HepG2 (cell line): ENCODE measurements around the gene SPAM1. TPM values are rescaled to one million over a fixed set of nuclear protein-coding genes. Genes with fewer than 3 reads are reported as not detected.
"Not testable (repeated sequence)": the region's sequence is repeated elsewhere in the genome, so short reads cannot be mapped to it uniquely, and the experiment has no call there.

Experiments
- ATAC-seq: fragments of 200-7000 bp; cut with Tn5 transposase; 3 replicates; pipeline ENCODE4 v1.9.1; 2020; ENCODE audit warnings: mild to moderate bottlenecking, moderate library complexity
- BruUV-seq: library from RNA; stranded (reverse); fragments of 400-500 nt; replicated peaks from 2 replicates; lab custom pipeline; 2021; lab: Mats Ljungman, UMichigan
- CTCF ChIA-PET: fragments of 300-600 bp; formaldehyde crosslinking; extraction: SDS; loops from one replicate; lab custom pipeline; 2021; ENCODE audit warnings: low total read pairs, inconsistent platforms, low intra/inter-chr PET ratio; lab: Yijun Ruan, JAX
- POLR2A ChIA-PET: fragments of 350-600 bp; sonication (Branson Sonifier 250); formaldehyde crosslinking; loops from one replicate; lab custom pipeline; 2020; ENCODE audit warnings: antibody characterized with exemption, inconsistent platforms; lab: Yijun Ruan, JAX
- DNase-seq: peaks from one replicate; pipeline ENCODE4 v3.0.0-alpha.2; 2015; ENCODE audit warnings: low spot score
- FAIRE-seq: peaks from 3 replicates; lab custom pipeline; 2011; peaks lifted over from hg19 to GRCh38; lab: Jason Lieb, UNC
- H2AFZ ChIP-seq: one replicate; pipeline ENCODE4 v1.6.1; 2011; ENCODE audit warnings: low read length, inconsistent platforms
- H3K27ac ChIP-seq: fragments of 300-600 bp; 3 replicates; pipeline ENCODE4 v1.8.0; 2011; ENCODE audit warnings: mixed run types, mild to moderate bottlenecking, mixed read lengths, low read length, inconsistent platforms; ENCODE audit not compliant: insufficient read depth; ENCODE audit errors: extremely low read length
- H3K27me3 ChIP-seq, 2 experiments: fragments of 200-600 bp in 1 of 2; 2 replicates in 1 of 2; 3 replicates in 1 of 2; pipeline versions ENCODE4 v1.6.0 to v1.8.0; 2011; ENCODE audit warnings: low read length in 2 of 2, mild to moderate bottlenecking in 2 of 2, moderate library complexity in 2 of 2, inconsistent platforms in 1 of 2; ENCODE audit not compliant: insufficient read depth in 2 of 2, control insufficient read depth in 1 of 2
- H3K36me3 ChIP-seq, 2 experiments: fragments of 200-600 bp in 1 of 2; replicated peaks in 1 of 2; 2 replicates in 1 of 2; 3 replicates in 1 of 2; pipeline versions ENCODE4 v1.5.1 to v1.8.0; 2011; ENCODE audit warnings: low read length in 2 of 2, inconsistent platforms in 1 of 2; ENCODE audit not compliant: insufficient read depth in 2 of 2, control insufficient read depth in 1 of 2
- H3K4me1 ChIP-seq: 2 replicates; pipeline ENCODE4 v1.5.1; 2012; ENCODE audit warnings: low read length, inconsistent platforms; ENCODE audit not compliant: insufficient read depth
- H3K4me2 ChIP-seq: 2 replicates; pipeline ENCODE4 v1.6.0; 2011; ENCODE audit warnings: low read depth, low read length, inconsistent platforms
- H3K4me3 ChIP-seq, 3 experiments: fragments of 200-600 bp in 1 of 3; sonication (generic), shearing (Covaris generic) in 1 of 3; replicated peaks in 1 of 3; 2 replicates each; pipeline ENCODE4 v1.5.1; 2011 to 2016; ENCODE audit warnings: low read length in 3 of 3, inconsistent platforms in 2 of 3, low read depth in 2 of 3, mild to moderate bottlenecking in 2 of 3, control low read depth in 1 of 3, mixed read lengths in 1 of 3; ENCODE audit not compliant: insufficient read depth in 1 of 3
- H3K79me2 ChIP-seq: one replicate; pipeline ENCODE4 v1.6.1; 2011; ENCODE audit warnings: low read length, inconsistent platforms; ENCODE audit not compliant: insufficient read depth
- H3K9ac ChIP-seq: 2 replicates; pipeline ENCODE4 v1.6.0; 2011; ENCODE audit warnings: mild to moderate bottlenecking, low read depth, low read length, inconsistent platforms; ENCODE audit not compliant: insufficient read depth
- H3K9me3 ChIP-seq: 2 replicates; pipeline ENCODE4 v1.5.1; 2012; ENCODE audit warnings: mild to moderate bottlenecking, low read length
- H4K20me1 ChIP-seq: 2 replicates; pipeline ENCODE4 v1.6.0; 2011; ENCODE audit warnings: inconsistent platforms, mild to moderate bottlenecking, low read length, moderate library complexity; ENCODE audit not compliant: insufficient read depth
- ATF7-NPFF ChIP-seq: sonication (generic); formaldehyde crosslinking; IDR thresholded peaks from 2 replicates; pipeline ENCODE4 v1.8.1; 2023; ENCODE audit warnings: mild to moderate bottlenecking, low read depth, missing genetic modification reagents, moderate library complexity
- NAIF1 ChIP-seq: sonication (generic); formaldehyde crosslinking; IDR thresholded peaks from 2 replicates; pipeline ENCODE4 v1.5.0; 2020; ENCODE audit warnings: mild to moderate bottlenecking, missing genetic modification reagents, borderline replicate concordance
- RXRA ChIP-seq: sonication (generic); formaldehyde crosslinking; IDR thresholded peaks from 2 replicates; pipeline ENCODE4 v1.5.1; 2020; ENCODE audit warnings: missing genetic modification reagents
- ZNF280D ChIP-seq: sonication (generic); formaldehyde crosslinking; IDR thresholded peaks from 2 replicates; pipeline ENCODE4 v1.5.1; 2020; ENCODE audit warnings: mild to moderate bottlenecking, missing genetic modification reagents
- ZNF335 ChIP-seq: sonication (generic); formaldehyde crosslinking; IDR thresholded peaks from 2 replicates; pipeline ENCODE4 v1.4.0; 2020; ENCODE audit warnings: missing genetic modification reagents
- ZNF850 ChIP-seq: sonication (generic); formaldehyde crosslinking; conservative IDR thresholded peaks from 2 replicates; pipeline ENCODE4 v1.9.0; 2021; ENCODE audit warnings: mild to moderate bottlenecking, missing genetic modification reagents
- ZNF883 ChIP-seq: sonication (generic); formaldehyde crosslinking; IDR thresholded peaks from 2 replicates; pipeline ENCODE4 v1.5.1; 2020; ENCODE audit warnings: mild to moderate bottlenecking, missing genetic modification reagents; ENCODE audit errors: not compliant biosample characterization
- WGBS: methylation state at CpG from one replicate; pipeline ENCODE4 v1.1.6; 2017; ENCODE audit warnings: low lambda C conversion rate; 5-methylcytosine and 5-hydroxymethylcytosine counted together
- in situ Hi-C: cut with HindIII; loops from 2 replicates; pipeline ENCODE4 v1.10.0; 2017; ENCODE audit warnings: low pct_unique_long_range_greater_than_20kb; ENCODE audit not compliant: extremely low pct_ligation_motif_present
- intact Hi-C: fragments of 100-400 bp; cut with micrococcal nuclease; formaldehyde crosslinking; loops from one replicate; pipeline ENCODE4 v1.10.0; 2022; ENCODE audit not compliant: unreplicated experiment
- polyA plus RNA-seq, 8 experiments: library from polyadenylated mRNA; depleted of rRNA in 3 of 8; stranded (reverse) in 7 of 8; unstranded in 1 of 8; fragments of >200 nt; fragmentation: Illumina TruSeq in 4 of 8; extraction: Trizol in 4 of 8; gene quantifications; 2 replicates each; pipeline versions ENCODE4 v1.2.1 to v1.2.3, GENCODE V29; 2011 to 2016; ENCODE audit warnings: low read depth in 4 of 8, missing spikeins in 1 of 8, mixed read lengths in 1 of 8; ENCODE audit not compliant: insufficient read depth in 1 of 8
- total RNA-seq, 5 experiments: library from RNA; depleted of rRNA; stranded (reverse); fragments of >200 nt; fragmentation: Illumina TruSeq; extraction: Trizol; gene quantifications; 2 replicates each; pipeline ENCODE4 v1.2.3, GENCODE V29; 2016; ENCODE audit warnings: low read depth in 1 of 5

The SPAM1 gene
- total and polyA plus RNA-seq, 2 of the 13 experiments (the other 11 are each of a cell fraction or from before 2014, with no cell fraction given), result not detected

- H3K9ac ChIP-seq, result no peak overlapping the region
- TF ChIP-seq ZNF335 (no peak), ZNF280D (CRISPR knock-in tag) (no peak), NAIF1 (CRISPR knock-in tag) (no peak), RXRA (CRISPR knock-in tag) (no peak), ZNF883 (no peak), ZNF850 (CRISPR knock-in tag) (no peak)
- intact Hi-C loops (no loop called here), in situ Hi-C loops (no loop called here)
- H4K20me1 ChIP-seq, result no peaks in the 10 kb centered on the region
- no TSS peak for BruUV-seq
- no peak overlapping the region for H3K27ac ChIP-seq
- ATAC-seq, result no peak
- FAIRE-seq, result no peak
- no peak overlapping the region for H3K4me2 ChIP-seq
- CTCF ChIA-PET, result no interaction called here
- no peak overlapping the region for H3K4me3 ChIP-seq
- no peak overlapping the region for H2AFZ ChIP-seq
- no peaks in the 10 kb centered on the region for H3K36me3 ChIP-seq
- no peaks in the 10 kb centered on the region for H3K27me3 ChIP-seq
- H3K4me1 ChIP-seq, result no peaks in the 10 kb centered on the region
- DNase-seq, result no peak
- POLR2A ChIA-PET, result no interaction called here
- 29% methylated on average over 5 of the region's 5 CpGs for WGBS
- H3K9me3 ChIP-seq, result no peaks in the 10 kb centered on the region; the same call in 1 of the 2 replicates
- no peaks in the 10 kb centered on the region for H3K79me2 ChIP-seq
Measured at GRCh38 chr7:123998921-123999320, 73.9 kb downstream of the SPAM1 start.

GRCh38 chr7:123999703-124000102, 74.7 kb downstream of the SPAM1 start:
- Histone ChIP-seq H3K36me3 (no peaks in the 10 kb centered on the region), H3K27me3 (no peaks in the 10 kb centered on the region), H3K9ac (no peak overlapping the region), H3K4me2 (no peak overlapping the region), H4K20me1 (no peaks in the 10 kb centered on the region), H2AFZ (no peak overlapping the region), H3K9me3 (no peaks in the 10 kb centered on the region; the same call in 1 of the 2 replicates), H3K4me1 (no peaks in the 10 kb centered on the region), H3K79me2 (no peaks in the 10 kb centered on the region), H3K27ac (no peak overlapping the region), H3K4me3 (no peak overlapping the region)
- TF ChIP-seq ATF7-NPFF (CRISPR knock-in tag), result no peak
- DNase-seq, result no peak
- ChIA-PET CTCF (no interaction called here), POLR2A (no interaction called here)
- no TSS peak for BruUV-seq
- no peak for ATAC-seq
- FAIRE-seq, result no peak
- intact Hi-C loops, result no loop called here
- in situ Hi-C loops, result no loop called here
- WGBS, result 2% methylated on average over 3 of the region's 3 CpGs

DNA sequence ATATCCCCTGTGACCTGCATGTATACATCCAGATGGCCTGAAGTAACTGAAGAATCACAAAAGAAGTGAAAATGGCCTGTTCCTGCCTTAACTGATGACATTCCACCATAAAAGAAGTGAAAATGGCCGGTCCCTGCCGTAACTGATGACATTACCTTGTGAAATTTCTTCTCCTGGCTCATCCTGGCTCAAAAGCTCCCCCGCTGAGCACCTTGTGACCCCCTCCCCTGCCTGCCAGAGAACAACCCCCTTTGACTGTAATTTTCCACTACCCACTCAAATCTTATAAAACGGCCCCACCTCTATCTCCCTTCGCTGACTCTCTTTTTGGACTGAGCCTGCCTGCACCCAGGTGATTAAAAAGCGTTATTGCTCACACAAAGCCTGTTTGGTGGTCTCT, 83.3 kb downstream of the SPAM1 start:
- H3K4me3 ChIP-seq, in situ Hi-C loops, H3K79me2 ChIP-seq, DNase-seq, POLR2A ChIA-PET, H3K9ac ChIP-seq, CTCF ChIA-PET, intact Hi-C loops, H3K4me1 ChIP-seq, H3K9me3 ChIP-seq, BruUV-seq, H3K27me3 ChIP-seq, H3K4me2 ChIP-seq, H3K36me3 ChIP-seq, ATAC-seq, H4K20me1 ChIP-seq, H3K27ac ChIP-seq, FAIRE-seq, H2AFZ ChIP-seq: not testable (repeated sequence)
- WGBS, result 7% methylated on average over 6 of the region's 6 CpGs
